ENCODE results near the gene LAIR2. TPM values are rescaled to one million over a fixed set of nuclear protein-coding genes. Genes with fewer than 3 reads are reported as not detected.

LAIR2 gene
- total RNA-seq, 1 experiment from 2014 or later: not detected

- intact Hi-C loops (cut with micrococcal nuclease; ENCODE audit: unreplicated experiment): no loop called here
- ChIA-PET POLR2A (ENCODE audit: unreplicated experiment) (no interaction called here), CTCF (no interaction called here)
- Histone ChIP-seq H3K36me3 (ENCODE audit: low read depth) (no peaks in the 10 kb centered on the region), H3K4me3 (no peak overlapping the region), H3K27me3 (ENCODE audit: insufficient read depth, low read depth) (peaks cover 90% of the 10 kb centered on the region), H3K9me3 (ENCODE audit: insufficient read depth, low read depth) (no peaks in the 10 kb centered on the region), H3K4me1 (replicated peaks; ENCODE audit: insufficient read depth) (no peaks in the 10 kb centered on the region), H2AFZ (no peak overlapping the region), H3F3A (ENCODE audit: insufficient read depth, low read depth) (no peaks in the 10 kb centered on the region), H3K79me2 (ENCODE audit: low read depth) (no peaks in the 10 kb centered on the region), H3K4me2 (no peak overlapping the region), H4K20me1 (ENCODE audit: insufficient read depth) (no peaks in the 10 kb centered on the region), H3K27ac (no peak overlapping the region), H3K9me2 (ENCODE audit: insufficient read depth) (no peaks in the 10 kb centered on the region)
- DNase-seq: no peak
- BruUV-seq (replicated peaks): no TSS peak
- no peak for TF ChIP-seq EZH2 (IDR thresholded peaks at IDR 0.05; ENCODE audit: low read depth)
- no peak for TF ChIP-seq CTCF (conservative IDR thresholded peaks at IDR 0.05)
Observed at GRCh38 chr19:54551950-54552912, 49.6 kb downstream of the LAIR2 start.

DNA sequence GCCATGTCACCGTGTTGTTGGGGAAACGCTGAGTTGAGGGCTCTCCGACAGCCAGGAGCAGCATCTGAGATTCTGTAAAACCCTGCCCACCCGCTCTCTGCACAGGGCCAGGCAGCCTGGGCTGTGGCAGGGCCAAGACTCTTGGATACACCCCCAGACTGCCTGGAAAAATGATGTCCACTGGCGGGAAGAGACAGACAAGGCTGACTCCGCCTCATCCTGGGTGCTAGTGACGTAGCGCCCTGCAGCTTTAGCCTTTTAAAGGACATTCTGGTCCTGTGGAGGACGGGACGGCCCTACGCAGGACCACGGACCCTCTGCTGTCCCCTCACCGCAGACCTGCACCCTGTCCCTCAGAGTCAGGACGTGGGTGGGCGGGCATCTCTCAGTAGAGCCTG lies 50.3 kb downstream of the LAIR2 start:
- CTCF ChIA-PET: no interaction called here
- no peaks in the 10 kb centered on the region for H3K9me2 ChIP-seq (ENCODE audit: insufficient read depth)
- TF ChIP-seq CTCF (conservative IDR thresholded peaks at IDR 0.05) (no peak), EZH2 (IDR thresholded peaks at IDR 0.05; ENCODE audit: low read depth) (no peak)
- H3K79me2 ChIP-seq (ENCODE audit: low read depth): no peaks in the 10 kb centered on the region
- POLR2A ChIA-PET (ENCODE audit: unreplicated experiment): no interaction called here
- H3K27me3 ChIP-seq (ENCODE audit: insufficient read depth, low read depth): peaks cover 90% of the 10 kb centered on the region
- no TSS peak for BruUV-seq (replicated peaks)
- no peaks in the 10 kb centered on the region for H3K36me3 ChIP-seq (ENCODE audit: low read depth)
- H3K4me2 ChIP-seq: no peak overlapping the region
- H3K4me3 ChIP-seq: no peak overlapping the region
- no peak for DNase-seq
- H2AFZ ChIP-seq: no peak overlapping the region
- intact Hi-C loops (cut with micrococcal nuclease; ENCODE audit: unreplicated experiment): no loop called here
- H4K20me1 ChIP-seq (ENCODE audit: insufficient read depth): no peaks in the 10 kb centered on the region
- H3K9me3 ChIP-seq (ENCODE audit: insufficient read depth, low read depth): no peaks in the 10 kb centered on the region
- no peaks in the 10 kb centered on the region for H3F3A ChIP-seq (ENCODE audit: insufficient read depth, low read depth)
- no peak overlapping the region for H3K27ac ChIP-seq
- H3K4me1 ChIP-seq (replicated peaks; ENCODE audit: insufficient read depth): no peaks in the 10 kb centered on the region

DNA sequence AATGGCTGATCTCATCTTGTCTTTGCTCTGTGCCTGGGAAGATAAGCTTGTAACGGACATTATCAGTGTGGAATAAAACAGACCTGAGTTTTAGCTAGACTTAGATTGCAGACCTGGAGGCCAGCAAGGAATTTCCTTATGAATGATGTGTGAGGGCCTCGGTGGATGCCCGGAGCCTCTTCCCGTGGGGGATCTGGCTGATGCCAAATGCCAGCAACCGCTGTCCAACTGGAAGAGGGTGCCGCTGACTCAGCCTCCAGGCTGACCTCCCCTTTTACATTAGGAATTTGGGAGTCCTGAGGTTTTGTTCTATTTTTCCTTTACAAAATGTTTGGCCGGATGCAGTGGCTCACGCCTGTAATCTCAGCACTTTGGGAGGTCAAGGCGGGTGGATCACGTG lies 51.4 kb downstream of the LAIR2 start:
- H3K9me2 ChIP-seq (ENCODE audit: insufficient read depth): no peaks in the 10 kb centered on the region
- DNase-seq: no peak
- intact Hi-C loops (cut with micrococcal nuclease; ENCODE audit: unreplicated experiment): no loop called here
- H3K4me1 ChIP-seq (replicated peaks; ENCODE audit: insufficient read depth): no peaks in the 10 kb centered on the region
- no peaks in the 10 kb centered on the region for H3K9me3 ChIP-seq (ENCODE audit: insufficient read depth, low read depth)
- H3K27ac ChIP-seq: no peak overlapping the region
- H2AFZ ChIP-seq: no peak overlapping the region
- no peaks in the 10 kb centered on the region for H4K20me1 ChIP-seq (ENCODE audit: insufficient read depth)
- H3K4me3 ChIP-seq: no peak overlapping the region
- ChIA-PET POLR2A (ENCODE audit: unreplicated experiment) (no interaction called here), CTCF (no interaction called here)
- peaks cover 92% of the 10 kb centered on the region for H3K27me3 ChIP-seq (ENCODE audit: insufficient read depth, low read depth)
- TF ChIP-seq CTCF (conservative IDR thresholded peaks at IDR 0.05) (no peak), EZH2 (IDR thresholded peaks at IDR 0.05; ENCODE audit: low read depth) (no peak)
- no peaks in the 10 kb centered on the region for H3K79me2 ChIP-seq (ENCODE audit: low read depth)
- H3F3A ChIP-seq (ENCODE audit: insufficient read depth, low read depth): no peaks in the 10 kb centered on the region
- H3K36me3 ChIP-seq (ENCODE audit: low read depth): no peaks in the 10 kb centered on the region
- BruUV-seq (replicated peaks): no TSS peak
- H3K4me2 ChIP-seq: no peak overlapping the region

All from PC-9 (cell line).